Measurements from ENCODE around the gene MUC5AC. TPM values are rescaled to one million over a fixed set of nuclear protein-coding genes. Genes with fewer than 3 reads are reported as not detected.
"Not testable (repeated sequence)": the region's sequence is repeated elsewhere in the genome, so short reads cannot be mapped to it uniquely, and the experiment has no call there.

Gene MUC5AC
- not detected for total RNA-seq

- Mint-ChIP-seq H3K27me3 (no peaks in the 10 kb centered on the region), H3K4me3 (no peak within 1 kb of the TSS), H3K27ac (no peak within 1 kb of the TSS), H3K4me1 (no peaks in the 10 kb centered on the region), H3K36me3 (no peaks in the 10 kb centered on the region), H3K9me3 (no peaks in the 10 kb centered on the region)
- no peak for DNase-seq
Measured at GRCh38 chr11:1157645-1158591, at the start of gene MUC5AC. TSS of gene MUC5AC (plus strand) at chr11:1157953. CDS start at chr11:1158000, 47 bp downstream.

GRCh38 chr11:1108246-1108900 lies 49.4 kb upstream of the MUC5AC start:
- no peak overlapping the region for H3K27ac Mint-ChIP-seq
- H3K4me1 Mint-ChIP-seq = no peaks in the 10 kb centered on the region
- H3K27me3 Mint-ChIP-seq = no peaks in the 10 kb centered on the region
- no peaks in the 10 kb centered on the region for H3K36me3 Mint-ChIP-seq
- H3K9me3 Mint-ChIP-seq = no peaks in the 10 kb centered on the region
- no peak for DNase-seq
- H3K4me3 Mint-ChIP-seq = no peak overlapping the region

- no peaks in the 10 kb centered on the region for H3K9me3 Mint-ChIP-seq
- no peak overlapping the region for H3K27ac Mint-ChIP-seq
- H3K36me3 Mint-ChIP-seq = no peaks in the 10 kb centered on the region
- H3K4me1 Mint-ChIP-seq = no peaks in the 10 kb centered on the region
- no peaks in the 10 kb centered on the region for H3K27me3 Mint-ChIP-seq
- H3K4me3 Mint-ChIP-seq = no peak overlapping the region
- DNase-seq = no peak
Measured at GRCh38 chr11:1109101-1109917, 48.4 kb upstream of the MUC5AC start.

GRCh38 chr11:1109918-1110705 lies 47.6 kb upstream of the MUC5AC start:
- Mint-ChIP-seq H3K9me3 (no peaks in the 10 kb centered on the region), H3K36me3 (no peaks in the 10 kb centered on the region), H3K4me1 (no peaks in the 10 kb centered on the region), H3K27ac (no peak overlapping the region), H3K4me3 (no peak overlapping the region), H3K27me3 (no peaks in the 10 kb centered on the region)
- no peak for DNase-seq

GRCh38 chr11:1111545-1112212 lies 46.1 kb upstream of the MUC5AC start:
- Mint-ChIP-seq H3K4me3 (no peak overlapping the region), H3K27ac (no peak overlapping the region), H3K36me3 (no peaks in the 10 kb centered on the region), H3K9me3 (no peaks in the 10 kb centered on the region), H3K4me1 (no peaks in the 10 kb centered on the region), H3K27me3 (no peaks in the 10 kb centered on the region)
- no peak for DNase-seq

GRCh38 chr11:1112351-1113191 lies 45.2 kb upstream of the MUC5AC start:
- no peaks in the 10 kb centered on the region for H3K9me3 Mint-ChIP-seq
- H3K27ac Mint-ChIP-seq = no peak overlapping the region
- no peaks in the 10 kb centered on the region for H3K36me3 Mint-ChIP-seq
- no peaks in the 10 kb centered on the region for H3K4me1 Mint-ChIP-seq
- no peak for DNase-seq
- no peaks in the 10 kb centered on the region for H3K27me3 Mint-ChIP-seq
- H3K4me3 Mint-ChIP-seq = no peak overlapping the region

GRCh38 chr11:1113405-1114201 lies 44.1 kb upstream of the MUC5AC start:
- Mint-ChIP-seq H3K36me3 (no peaks in the 10 kb centered on the region), H3K4me1 (no peaks in the 10 kb centered on the region), H3K27ac (no peak overlapping the region), H3K9me3 (no peaks in the 10 kb centered on the region), H3K4me3 (no peak overlapping the region), H3K27me3 (peaks cover 1% of the 10 kb centered on the region)
- no peak for DNase-seq

GRCh38 chr11:1115292-1115691 lies 42.5 kb upstream of the MUC5AC start:
- H3K9me3 Mint-ChIP-seq, H3K36me3 Mint-ChIP-seq, H3K27ac Mint-ChIP-seq, H3K4me3 Mint-ChIP-seq, DNase-seq, H3K4me1 Mint-ChIP-seq, H3K27me3 Mint-ChIP-seq: not testable (repeated sequence)

- peaks cover 4% of the 10 kb centered on the region for H3K27me3 Mint-ChIP-seq
- H3K36me3 Mint-ChIP-seq = no peaks in the 10 kb centered on the region
- H3K4me3 Mint-ChIP-seq = no peak overlapping the region
- DNase-seq = no peak
- H3K9me3 Mint-ChIP-seq = no peaks in the 10 kb centered on the region
- no peaks in the 10 kb centered on the region for H3K4me1 Mint-ChIP-seq
- H3K27ac Mint-ChIP-seq = no peak overlapping the region
Measured at GRCh38 chr11:1116104-1116503, 41.6 kb upstream of the MUC5AC start.

GRCh38 chr11:1116666-1117390 lies 40.9 kb upstream of the MUC5AC start:
- no peak overlapping the region for H3K4me3 Mint-ChIP-seq
- no peak overlapping the region for H3K27ac Mint-ChIP-seq
- H3K9me3 Mint-ChIP-seq = no peaks in the 10 kb centered on the region
- peaks cover 4% of the 10 kb centered on the region for H3K27me3 Mint-ChIP-seq
- H3K36me3 Mint-ChIP-seq = no peaks in the 10 kb centered on the region
- DNase-seq = no peak
- no peaks in the 10 kb centered on the region for H3K4me1 Mint-ChIP-seq

- DNase-seq = no peak
- Mint-ChIP-seq H3K4me1 (no peaks in the 10 kb centered on the region), H3K36me3 (no peaks in the 10 kb centered on the region), H3K4me3 (no peak overlapping the region), H3K27ac (no peak overlapping the region), H3K27me3 (peaks cover 4% of the 10 kb centered on the region), H3K9me3 (no peaks in the 10 kb centered on the region)
Measured at GRCh38 chr11:1117992-1118391, 39.8 kb upstream of the MUC5AC start.

Measured in activated naive CD8-positive, alpha-beta T cell treated with anti-CD3 and anti-CD28 coated beads for 36 hours (primary cell).